ENCODE measurements around the gene EMC8.

The EMC8 gene

GRCh38 chr16:85833219-85833920 lies 34.0 kb upstream of the EMC8 start:
- H3K36me3 ChIP-seq (ENCODE audit: control insufficient read depth, insufficient read depth, low read length, severe bottlenecking): no peaks in the 10 kb centered on the region
- no peaks in the 10 kb centered on the region for H3K9me3 ChIP-seq (ENCODE audit: control insufficient read depth, low read length)
- H3K9ac ChIP-seq (ENCODE audit: low read length): no peak overlapping the region
- H3K4me3 ChIP-seq (ENCODE audit: low read length): no peak overlapping the region
- no peak for DNase-seq (ENCODE audit: low read depth)
- H3K4me1 ChIP-seq (ENCODE audit: control insufficient read depth, insufficient read depth, low read length): no peaks in the 10 kb centered on the region
- H3K27me3 ChIP-seq (replicated peaks; ENCODE audit: control insufficient read depth, insufficient read depth, low read length): peaks cover 61% of the 10 kb centered on the region

GRCh38 chr16:85832570-85833218 lies 33.4 kb upstream of the EMC8 start:
- Histone ChIP-seq H3K27me3 (replicated peaks; ENCODE audit: control insufficient read depth, insufficient read depth, low read length) (peaks cover 56% of the 10 kb centered on the region), H3K36me3 (ENCODE audit: control insufficient read depth, insufficient read depth, low read length, severe bottlenecking) (no peaks in the 10 kb centered on the region), H3K9ac (ENCODE audit: low read length) (no peak overlapping the region), H3K4me3 (ENCODE audit: low read length) (no peak overlapping the region), H3K9me3 (ENCODE audit: control insufficient read depth, low read length) (no peaks in the 10 kb centered on the region), H3K4me1 (ENCODE audit: control insufficient read depth, insufficient read depth, low read length) (no peaks in the 10 kb centered on the region)
- DNase-seq (ENCODE audit: low read depth): no peak

GRCh38 chr16:85830821-85831220 lies 31.5 kb upstream of the EMC8 start:
- peaks cover 48% of the 10 kb centered on the region for H3K27me3 ChIP-seq (replicated peaks; ENCODE audit: control insufficient read depth, insufficient read depth, low read length)
- H3K9ac ChIP-seq (ENCODE audit: low read length): no peak overlapping the region
- no peak for DNase-seq (ENCODE audit: low read depth)
- no peak overlapping the region for H3K4me3 ChIP-seq (ENCODE audit: low read length)
- H3K4me1 ChIP-seq (ENCODE audit: control insufficient read depth, insufficient read depth, low read length): no peaks in the 10 kb centered on the region
- no peaks in the 10 kb centered on the region for H3K36me3 ChIP-seq (ENCODE audit: control insufficient read depth, insufficient read depth, low read length, severe bottlenecking)
- H3K9me3 ChIP-seq (ENCODE audit: control insufficient read depth, low read length): no peaks in the 10 kb centered on the region

- Histone ChIP-seq H3K36me3 (ENCODE audit: control insufficient read depth, insufficient read depth, low read length, severe bottlenecking) (no peaks in the 10 kb centered on the region), H3K4me1 (ENCODE audit: control insufficient read depth, insufficient read depth, low read length) (no peaks in the 10 kb centered on the region), H3K9me3 (ENCODE audit: control insufficient read depth, low read length) (no peaks in the 10 kb centered on the region), H3K9ac (ENCODE audit: low read length) (no peak overlapping the region), H3K27me3 (replicated peaks; ENCODE audit: control insufficient read depth, insufficient read depth, low read length) (peaks cover 44% of the 10 kb centered on the region), H3K4me3 (ENCODE audit: low read length) (no peak overlapping the region)
- no peak for DNase-seq (ENCODE audit: low read depth)
Measured at GRCh38 chr16:85829751-85830445, 30.6 kb upstream of the EMC8 start.

- DNase-seq (ENCODE audit: low read depth): no peak
Measured at GRCh38 chr16:85829171-85829719, 29.9 kb upstream of the EMC8 start.

GRCh38 chr16:85828166-85828565 lies 28.8 kb upstream of the EMC8 start:
- Histone ChIP-seq H3K27me3 (replicated peaks; ENCODE audit: control insufficient read depth, insufficient read depth, low read length) (peaks cover 37% of the 10 kb centered on the region), H3K9me3 (ENCODE audit: control insufficient read depth, low read length) (no peaks in the 10 kb centered on the region), H3K36me3 (ENCODE audit: control insufficient read depth, insufficient read depth, low read length, severe bottlenecking) (no peaks in the 10 kb centered on the region), H3K4me1 (ENCODE audit: control insufficient read depth, insufficient read depth, low read length) (no peaks in the 10 kb centered on the region), H3K4me3 (ENCODE audit: low read length) (no peak overlapping the region), H3K9ac (ENCODE audit: low read length) (no peak overlapping the region)
- DNase-seq (ENCODE audit: low read depth): no peak

More at GRCh38 chr16:85829171-85829719, 29.9 kb upstream of the EMC8 start:
- no peaks in the 10 kb centered on the region for H3K4me1 ChIP-seq (ENCODE audit: control insufficient read depth, insufficient read depth, low read length)
- H3K4me3 ChIP-seq (ENCODE audit: low read length): no peak overlapping the region
- H3K27me3 ChIP-seq (replicated peaks; ENCODE audit: control insufficient read depth, insufficient read depth, low read length): peaks cover 43% of the 10 kb centered on the region
- H3K9ac ChIP-seq (ENCODE audit: low read length): no peak overlapping the region
- H3K36me3 ChIP-seq (ENCODE audit: control insufficient read depth, insufficient read depth, low read length, severe bottlenecking): no peaks in the 10 kb centered on the region
- no peaks in the 10 kb centered on the region for H3K9me3 ChIP-seq (ENCODE audit: control insufficient read depth, low read length)

DNA sequence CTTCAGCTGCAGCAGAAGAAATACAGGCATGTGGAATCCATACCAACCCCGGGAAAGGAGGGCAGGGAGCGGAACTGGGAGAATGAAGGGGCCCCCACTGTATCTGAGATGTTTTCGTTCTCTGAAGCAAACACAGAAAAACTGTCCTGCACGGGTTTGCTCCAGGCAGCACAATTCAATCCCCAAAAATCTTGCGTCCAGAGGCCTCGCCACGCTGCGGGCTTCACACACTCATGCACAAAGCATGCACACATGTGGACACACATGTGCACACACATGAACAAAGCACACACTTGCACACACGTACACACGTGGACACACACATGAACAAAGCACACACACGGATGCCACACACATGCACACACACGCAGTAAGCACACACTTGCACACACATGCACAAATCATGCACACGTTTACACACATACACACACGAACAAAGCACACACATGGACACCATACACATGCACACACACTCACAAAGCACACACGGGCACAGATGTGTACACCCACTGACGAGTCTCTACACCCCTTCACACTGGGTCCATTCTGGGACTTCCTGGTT lies 27.4 kb upstream of the EMC8 start:
- peaks cover 28% of the 10 kb centered on the region for H3K27me3 ChIP-seq (replicated peaks; ENCODE audit: control insufficient read depth, insufficient read depth, low read length)
- no peaks in the 10 kb centered on the region for H3K4me1 ChIP-seq (ENCODE audit: control insufficient read depth, insufficient read depth, low read length)
- H3K4me3 ChIP-seq (ENCODE audit: low read length): no peak overlapping the region
- no peak overlapping the region for H3K9ac ChIP-seq (ENCODE audit: low read length)
- no peak for DNase-seq (ENCODE audit: low read depth)
- no peaks in the 10 kb centered on the region for H3K36me3 ChIP-seq (ENCODE audit: control insufficient read depth, insufficient read depth, low read length, severe bottlenecking)
- H3K9me3 ChIP-seq (ENCODE audit: control insufficient read depth, low read length): no peaks in the 10 kb centered on the region

- Histone ChIP-seq H3K9ac (ENCODE audit: low read length) (no peak overlapping the region), H3K4me1 (ENCODE audit: control insufficient read depth, insufficient read depth, low read length) (peaks cover 2% of the 10 kb centered on the region), H3K4me3 (ENCODE audit: low read length) (no peak overlapping the region), H3K27me3 (replicated peaks; ENCODE audit: control insufficient read depth, insufficient read depth, low read length) (peaks cover 23% of the 10 kb centered on the region), H3K36me3 (ENCODE audit: control insufficient read depth, insufficient read depth, low read length, severe bottlenecking) (no peaks in the 10 kb centered on the region), H3K9me3 (ENCODE audit: control insufficient read depth, low read length) (no peaks in the 10 kb centered on the region)
- DNase-seq (ENCODE audit: low read depth): no peak
Measured at GRCh38 chr16:85825326-85825725, 26.0 kb upstream of the EMC8 start.

- Histone ChIP-seq H3K9me3 (ENCODE audit: control insufficient read depth, low read length) (no peaks in the 10 kb centered on the region), H3K4me1 (ENCODE audit: control insufficient read depth, insufficient read depth, low read length) (peaks cover 6% of the 10 kb centered on the region), H3K9ac (ENCODE audit: low read length) (no peak overlapping the region), H3K36me3 (ENCODE audit: control insufficient read depth, insufficient read depth, low read length, severe bottlenecking) (no peaks in the 10 kb centered on the region), H3K27me3 (replicated peaks; ENCODE audit: control insufficient read depth, insufficient read depth, low read length) (peaks cover 26% of the 10 kb centered on the region), H3K4me3 (ENCODE audit: low read length) (no peak overlapping the region)
- DNase-seq (ENCODE audit: low read depth): no peak
Measured at GRCh38 chr16:85824161-85825135, 25.1 kb upstream of the EMC8 start.

DNA sequence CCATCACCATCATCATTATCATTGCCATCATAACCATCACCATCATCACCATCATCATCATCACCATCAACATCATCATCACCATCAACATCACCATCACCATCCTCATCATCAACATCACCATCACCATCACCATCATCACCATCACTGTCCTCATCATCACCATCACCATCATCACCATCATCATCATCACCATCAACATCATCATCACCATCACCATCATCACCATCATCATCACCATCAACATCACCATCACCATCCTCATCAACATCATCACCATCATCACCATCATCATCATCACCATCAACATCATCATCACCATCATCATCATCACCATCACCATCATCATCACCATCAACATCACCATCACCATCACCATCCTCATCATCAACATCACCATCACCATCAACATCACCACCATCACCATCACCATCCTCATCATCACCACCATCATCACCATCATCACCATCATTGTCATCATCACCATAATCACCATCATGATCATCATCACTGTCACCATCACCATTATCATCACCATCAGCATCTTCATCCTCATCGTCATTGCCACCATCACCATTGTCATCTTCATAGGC lies 24.1 kb upstream of the EMC8 start:
- H3K36me3 ChIP-seq (ENCODE audit: control insufficient read depth, insufficient read depth, low read length, severe bottlenecking): no peaks in the 10 kb centered on the region
- H3K4me1 ChIP-seq (ENCODE audit: control insufficient read depth, insufficient read depth, low read length): peaks cover 6% of the 10 kb centered on the region
- no peak overlapping the region for H3K4me3 ChIP-seq (ENCODE audit: low read length)
- DNase-seq (ENCODE audit: low read depth): no peak
- no peaks in the 10 kb centered on the region for H3K9me3 ChIP-seq (ENCODE audit: control insufficient read depth, low read length)
- H3K9ac ChIP-seq (ENCODE audit: low read length): no peak overlapping the region
- peaks cover 26% of the 10 kb centered on the region for H3K27me3 ChIP-seq (replicated peaks; ENCODE audit: control insufficient read depth, insufficient read depth, low read length)
